HG02840 (cell line): ENCODE data around the gene HS6ST1.
"Not testable (repeated sequence)": the region's sequence is repeated elsewhere in the genome, so short reads cannot be mapped to it uniquely, and the experiment has no call there.

Source experiments
- ATAC-seq: cut with Tn5 transposase; IDR thresholded peaks from one replicate; pipeline ENCODE4 v1.9.1; 2021; ENCODE audit warnings: mild to moderate bottlenecking, moderate library complexity, moderate number of reproducible peaks; ENCODE audit not compliant: unreplicated experiment, low FRiP score

The HS6ST1 gene

GRCh38 chr2:128252501-128252900 is 66.2 kb downstream of the HS6ST1 start:
- no peak for ATAC-seq

DNA sequence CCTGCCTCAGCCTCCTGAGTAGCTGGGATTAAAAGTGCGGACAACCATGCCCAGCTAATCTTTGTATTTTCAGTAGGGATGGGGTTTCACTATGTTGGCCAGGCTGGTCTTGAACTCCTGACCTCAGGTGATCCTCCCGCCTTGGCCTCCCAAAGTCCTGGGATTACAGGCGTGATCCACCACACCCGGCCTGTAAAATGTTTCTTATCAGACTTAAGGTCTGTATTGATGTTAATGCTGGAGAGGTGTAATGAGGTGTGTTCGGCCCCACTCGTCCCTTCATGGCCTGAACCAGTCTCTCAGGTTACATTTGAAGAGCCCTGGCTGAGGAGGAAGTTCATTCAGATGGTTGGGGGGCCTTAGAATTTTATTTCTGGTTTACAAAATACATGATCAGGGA is 66.6 kb downstream of the HS6ST1 start:
- not testable (repeated sequence) for ATAC-seq

DNA sequence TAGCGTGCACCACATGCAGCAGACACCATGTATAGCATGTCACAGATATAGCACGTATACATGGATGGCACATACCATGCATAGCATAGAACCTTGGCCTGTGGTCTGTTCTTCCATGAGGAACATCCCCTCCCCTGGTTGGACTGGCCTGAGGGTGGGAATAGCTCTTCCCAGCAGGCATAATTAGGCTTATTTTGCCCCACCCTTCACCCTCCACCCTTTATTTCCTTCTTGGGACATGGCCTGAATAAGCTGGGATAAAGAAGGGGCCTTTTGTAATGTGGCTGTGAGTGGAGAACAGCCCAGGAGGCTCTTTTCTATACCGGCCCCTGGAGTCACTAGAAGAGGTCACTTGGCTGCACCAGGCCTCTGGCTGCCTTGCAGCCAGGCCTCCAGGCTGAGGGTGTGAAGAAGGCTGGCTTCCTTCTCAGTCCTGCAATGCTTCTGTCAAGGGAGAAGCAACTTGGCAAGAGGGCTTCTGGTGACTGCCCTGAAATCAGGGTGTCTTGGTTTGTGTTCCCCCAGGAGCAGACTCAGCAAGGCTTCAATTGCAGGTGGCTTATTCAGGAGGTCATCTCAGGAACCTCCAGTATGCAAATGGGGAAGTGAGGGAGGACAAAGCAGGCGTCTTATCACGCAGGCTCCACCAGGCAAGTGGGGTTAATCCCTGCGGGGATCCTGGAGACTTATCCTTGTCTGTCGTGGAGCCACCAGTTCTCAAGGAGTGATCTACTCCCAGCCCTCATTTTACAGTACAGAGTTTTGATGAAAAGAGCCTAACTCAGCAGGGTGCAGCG is 68.2 kb downstream of the HS6ST1 start:
- ATAC-seq = no peak

- ATAC-seq = no peak
These were observed 69.1 kb downstream of the HS6ST1 start for GRCh38 chr2:128249555-128249954.

GRCh38 chr2:128245813-128246212 is 72.9 kb downstream of the HS6ST1 start:
- no peak for ATAC-seq

DNA sequence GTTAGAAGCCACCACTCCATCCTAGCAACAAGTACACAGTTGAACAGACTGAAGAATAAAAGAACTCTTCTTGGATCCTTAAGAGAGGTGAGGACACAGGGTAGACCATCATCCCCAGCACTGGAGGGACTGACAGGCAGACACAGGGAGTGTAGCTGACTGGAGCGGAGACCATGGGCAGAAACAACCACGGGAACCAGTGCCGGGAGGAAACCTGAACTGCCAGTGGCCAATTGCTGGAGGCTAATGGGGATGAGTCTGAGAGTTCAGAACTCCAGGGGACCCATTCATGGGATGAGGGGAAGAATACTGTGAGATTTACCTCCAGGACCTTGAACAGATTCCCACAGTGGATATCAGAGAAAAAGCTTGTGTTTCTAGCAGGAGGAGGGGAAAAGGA is 76.8 kb downstream of the HS6ST1 start:
- ATAC-seq = no peak

DNA sequence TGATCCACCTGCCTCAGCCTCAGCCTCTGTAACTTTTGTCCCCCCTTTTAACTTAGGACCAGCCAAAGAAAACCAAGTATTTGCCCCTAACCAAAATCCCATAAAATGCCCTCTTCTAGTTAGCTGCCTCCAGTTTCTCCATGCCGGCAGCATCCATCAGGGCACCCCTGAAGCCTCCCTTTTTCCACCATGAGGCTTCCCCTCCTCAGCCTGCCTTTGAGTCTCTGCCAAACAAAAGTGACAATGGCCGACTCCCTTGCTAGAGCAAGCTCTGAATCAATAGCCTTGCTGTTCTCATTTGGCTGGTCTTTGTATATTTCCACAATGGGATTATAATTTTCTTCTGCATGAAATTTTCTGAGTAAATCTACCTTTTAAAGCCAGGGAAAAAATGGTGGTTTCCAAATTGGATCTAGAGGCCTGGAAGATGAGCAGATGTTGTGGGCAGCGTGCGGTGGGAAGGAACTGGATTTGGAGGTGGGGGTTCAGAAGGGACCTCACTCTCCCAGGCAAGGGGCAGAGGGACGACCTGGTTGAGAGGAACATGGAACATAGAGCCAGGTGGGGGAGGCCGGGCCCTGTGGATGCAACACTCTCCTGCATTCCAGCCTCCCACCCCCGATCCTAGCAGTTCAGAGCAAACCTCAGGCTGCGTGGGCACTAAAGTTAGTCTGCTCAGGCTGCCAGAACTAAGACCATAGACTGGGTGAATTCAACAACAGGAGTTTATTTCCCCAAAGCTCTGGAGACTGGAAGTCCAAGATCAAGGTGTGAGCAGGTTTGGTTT is 80.6 kb downstream of the HS6ST1 start:
- ATAC-seq = no peak

DNA sequence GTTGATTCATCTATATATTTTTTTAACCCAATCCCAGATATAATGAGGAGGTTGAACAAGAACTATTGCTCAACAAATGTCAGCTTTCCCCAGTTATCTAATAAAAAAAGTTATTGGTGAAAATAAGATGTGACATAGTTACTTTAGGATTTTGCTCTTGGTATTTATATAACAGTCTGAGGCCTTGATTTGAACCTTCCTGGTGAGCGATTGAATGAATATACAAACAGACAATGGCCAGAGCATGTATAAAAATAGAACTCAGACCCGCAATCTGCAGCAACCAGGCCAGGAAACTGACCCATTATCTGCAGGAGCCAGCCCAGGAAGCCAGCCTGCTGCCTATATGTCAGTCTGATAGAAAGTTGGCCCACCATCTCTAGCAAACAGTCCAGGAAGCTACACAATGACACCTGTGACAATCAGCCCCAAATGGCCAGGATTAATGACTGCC is 81.6 kb downstream of the HS6ST1 start:
- no peak for ATAC-seq

GRCh38 chr2:128236491-128237035 is 82.1 kb downstream of the HS6ST1 start:
- ATAC-seq = no peak

DNA sequence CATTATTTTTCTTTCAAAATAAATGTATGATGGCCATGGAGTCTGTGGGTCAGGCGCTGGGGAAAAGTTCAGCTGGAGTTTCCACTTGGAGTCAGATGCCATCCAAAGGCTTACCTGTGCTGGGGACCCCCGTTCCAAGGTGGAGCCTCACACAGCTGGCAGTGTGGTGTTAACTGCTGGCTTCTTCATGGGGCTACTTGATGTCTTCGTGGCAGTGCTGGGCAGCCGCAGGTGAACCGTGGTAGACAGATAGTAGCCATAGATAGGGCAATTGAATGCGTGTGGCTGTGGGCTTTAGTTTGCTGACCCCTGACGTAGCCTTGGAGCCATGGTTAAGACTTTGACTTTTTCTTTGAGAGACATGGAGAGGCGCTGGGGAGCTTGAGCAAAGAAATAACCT is 83.1 kb downstream of the HS6ST1 start:
- ATAC-seq = no peak

DNA sequence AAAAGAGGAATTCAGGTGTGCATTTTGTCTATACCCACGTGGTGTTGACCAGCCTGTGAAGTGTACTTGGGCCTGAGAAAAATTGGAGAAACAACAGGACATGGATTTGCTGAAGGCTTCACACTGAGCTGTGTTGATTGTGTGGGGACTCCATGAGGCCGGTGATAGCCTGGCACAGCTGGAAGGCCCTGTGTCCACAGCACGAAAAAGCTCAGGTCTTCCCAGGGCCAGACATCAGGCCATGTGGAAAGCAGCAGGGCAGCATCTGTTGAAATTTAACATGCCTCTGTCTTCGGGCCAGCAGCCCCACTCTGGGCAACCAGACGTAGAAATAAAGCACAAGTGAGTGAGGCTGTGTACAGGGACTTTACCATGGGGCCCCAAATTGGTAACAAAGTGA is 84.1 kb downstream of the HS6ST1 start:
- no peak for ATAC-seq

- no peak for ATAC-seq
These were observed 84.8 kb downstream of the HS6ST1 start for GRCh38 chr2:128233790-128234395.

DNA sequence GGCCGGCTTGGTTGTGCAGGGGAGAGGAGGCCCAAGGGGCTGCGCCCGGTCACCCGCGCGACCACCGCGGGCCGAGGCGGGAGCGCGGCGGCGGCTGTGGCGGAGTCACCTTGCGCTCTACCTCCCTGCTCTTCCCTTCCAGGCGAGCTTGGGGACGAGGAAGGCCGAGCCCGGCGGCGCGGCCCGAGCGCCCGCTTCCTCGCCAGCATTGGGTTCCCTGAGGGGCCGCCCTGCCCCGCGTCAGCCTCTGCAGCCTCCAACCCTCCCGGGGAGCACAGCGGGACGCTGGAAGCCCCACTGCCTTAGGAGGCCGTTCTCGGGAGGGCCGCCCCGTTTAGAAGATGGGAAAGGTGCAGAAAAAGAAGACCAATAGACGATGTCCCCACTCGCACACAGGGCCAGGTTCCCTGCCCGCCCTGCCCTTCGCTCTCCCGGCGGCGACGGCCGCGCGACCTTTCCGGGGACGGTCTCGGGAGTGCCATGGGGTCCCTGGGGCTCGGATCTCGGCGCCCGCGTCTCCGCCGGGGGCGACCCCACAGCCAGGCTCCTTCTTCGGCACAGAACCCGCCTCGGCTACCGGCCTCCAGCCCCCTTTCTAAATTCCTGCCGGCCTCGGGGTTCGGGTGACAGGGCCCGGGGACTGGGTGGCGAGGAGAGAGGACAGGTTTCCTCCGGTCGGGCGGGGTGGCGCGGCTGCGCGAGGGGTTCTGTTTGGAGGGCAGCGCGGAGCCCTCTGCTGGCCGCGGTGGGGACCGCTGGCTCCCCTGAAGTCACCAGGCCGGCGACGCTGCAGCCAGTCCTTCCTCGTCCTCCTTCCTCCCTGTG is 85.5 kb downstream of the HS6ST1 start:
- ATAC-seq = peak; percentile 88

- no peak for ATAC-seq
These were observed 89.8 kb downstream of the HS6ST1 start for GRCh38 chr2:128228894-128229293.

GRCh38 chr2:128227862-128228261 is 90.8 kb downstream of the HS6ST1 start:
- no peak for ATAC-seq

DNA sequence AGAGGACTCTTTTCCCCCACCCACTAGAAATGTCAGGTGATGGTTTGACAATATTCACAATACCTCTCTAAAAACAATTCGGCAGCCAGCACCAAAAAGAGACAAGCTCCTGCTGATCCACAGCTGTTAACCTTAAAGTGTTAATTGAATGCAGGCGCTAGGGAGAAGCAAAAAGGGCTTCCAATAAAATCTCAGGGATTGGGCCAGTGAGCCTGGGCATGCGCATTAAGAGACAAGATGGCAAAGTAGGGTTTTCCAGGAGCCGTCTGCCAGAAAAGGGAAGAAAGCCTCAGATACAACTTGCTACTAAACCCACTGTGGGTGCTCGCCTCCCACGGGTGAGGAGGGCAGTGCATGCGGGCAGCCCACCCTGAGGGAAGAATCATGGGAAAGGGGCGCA is 98.8 kb downstream of the HS6ST1 start:
- no peak for ATAC-seq

- ATAC-seq = no peak
These were observed 101.0 kb downstream of the HS6ST1 start for GRCh38 chr2:128217671-128218070.

- ATAC-seq = no peak
These were observed 102.6 kb downstream of the HS6ST1 start for GRCh38 chr2:128215897-128216642.
